ENCODE measurements around the gene FAM114A2.
A peak's percentile ranks its signal among the peaks of the same experiment; 100 is the strongest.

- no peak for TF ChIP-seq POLR2A (IDR thresholded peaks at IDR 0.05)
- TF ChIP-seq, protein P1, sequence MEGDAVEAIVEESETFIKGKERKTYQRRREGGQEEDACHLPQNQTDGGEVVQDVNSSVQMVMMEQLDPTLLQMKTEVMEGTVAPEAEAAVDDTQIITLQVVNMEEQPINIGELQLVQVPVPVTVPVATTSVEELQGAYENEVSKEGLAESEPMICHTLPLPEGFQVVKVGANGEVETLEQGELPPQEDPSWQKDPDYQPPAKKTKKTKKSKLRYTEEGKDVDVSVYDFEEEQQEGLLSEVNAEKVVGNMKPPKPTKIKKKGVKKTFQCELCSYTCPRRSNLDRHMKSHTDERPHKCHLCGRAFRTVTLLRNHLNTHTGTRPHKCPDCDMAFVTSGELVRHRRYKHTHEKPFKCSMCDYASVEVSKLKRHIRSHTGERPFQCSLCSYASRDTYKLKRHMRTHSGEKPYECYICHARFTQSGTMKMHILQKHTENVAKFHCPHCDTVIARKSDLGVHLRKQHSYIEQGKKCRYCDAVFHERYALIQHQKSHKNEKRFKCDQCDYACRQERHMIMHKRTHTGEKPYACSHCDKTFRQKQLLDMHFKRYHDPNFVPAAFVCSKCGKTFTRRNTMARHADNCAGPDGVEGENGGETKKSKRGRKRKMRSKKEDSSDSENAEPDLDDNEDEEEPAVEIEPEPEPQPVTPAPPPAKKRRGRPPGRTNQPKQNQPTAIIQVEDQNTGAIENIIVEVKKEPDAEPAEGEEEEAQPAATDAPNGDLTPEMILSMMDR (IDR thresholded peaks at IDR 0.05 in 4 of 5, conservative IDR thresholded peaks at IDR 0.05 in 1 of 5), result peak; percentile 59 to 71 (median 66)
Observed at GRCh38 chr5:153964880-153965645, 73.6 kb downstream of the FAM114A2 start.

Data from gastrocnemius medialis (tissue), 4 donors.